IMR-90 (cell line): Measurements from ENCODE around the gene PRCD. TPM values are rescaled to one million over a fixed set of nuclear protein-coding genes. Genes with fewer than 3 reads are reported as not detected.

ENCODE experiments used
- ATAC-seq: fragments of 200-7000 bp; cut with Tn5 transposase; 2 replicates; pipeline ENCODE4 v1.9.1; 2020; ENCODE audit warnings: low read depth, mild to moderate bottlenecking, moderate library complexity
- BruUV-seq: library from RNA; stranded (reverse); fragments of 400-500 nt; replicated peaks from 2 replicates; lab custom pipeline; 2021; lab: Mats Ljungman, UMichigan
- CTCF ChIA-PET: fragments of 300-600 bp; formaldehyde crosslinking; extraction: SDS; loops from one replicate; lab custom pipeline; 2021; ENCODE audit warnings: antibody characterized with exemption; lab: Yijun Ruan, JAX
- POLR2A ChIA-PET: fragments of 300-600 bp; sonication (Branson Sonifier 250); formaldehyde crosslinking; loops from one replicate; lab custom pipeline; 2022; ENCODE audit warnings: antibody characterized with exemption; ENCODE audit not compliant: unreplicated experiment; lab: Charles Lee
- DNase-seq: peaks from one replicate; pipeline ENCODE4 v3.0.0; 2013
- H2AFZ ChIP-seq: replicated peaks from 2 replicates; pipeline ENCODE3; 2013; ENCODE audit warnings: low read length, mild to moderate bottlenecking; ENCODE audit not compliant: poor library complexity
- H2AK5ac ChIP-seq: 2 replicates; pipeline ENCODE4 v1.6.1; 2013; ENCODE audit warnings: low read depth, low read length, inconsistent platforms
- H2AK9ac ChIP-seq: replicated peaks from 2 replicates; pipeline ENCODE3; 2013; ENCODE audit warnings: mild to moderate bottlenecking, low read depth, low read length, moderate library complexity; ENCODE audit not compliant: poor library complexity
- H2BK120ac ChIP-seq: 2 replicates; pipeline ENCODE4 v1.6.1; 2013; ENCODE audit warnings: low read depth, low read length, inconsistent platforms
- H2BK15ac ChIP-seq: 3 replicates; pipeline ENCODE4 v1.6.1; 2013; ENCODE audit warnings: low read depth, low read length, inconsistent platforms
- H2BK20ac ChIP-seq: 2 replicates; pipeline ENCODE4 v1.6.1; 2013; ENCODE audit warnings: low read depth, mild to moderate bottlenecking, inconsistent platforms, low read length, moderate library complexity
- H2BK5ac ChIP-seq: 2 replicates; pipeline ENCODE4 v1.6.1; 2013; ENCODE audit warnings: mild to moderate bottlenecking, low read depth, low read length, inconsistent platforms; ENCODE audit not compliant: poor library complexity, severe bottlenecking
- H3K14ac ChIP-seq: replicated peaks from 2 replicates; pipeline ENCODE4 v1.6.1; 2013; ENCODE audit warnings: low read depth, low read length, inconsistent platforms
- H3K18ac ChIP-seq: 2 replicates; pipeline ENCODE4 v1.6.1; 2013; ENCODE audit warnings: low read depth, low read length, control low read depth
- H3K23ac ChIP-seq: 2 replicates; pipeline ENCODE4 v1.6.1; 2013; ENCODE audit warnings: low read depth, low read length, inconsistent platforms
- H3K27ac ChIP-seq: 2 replicates; pipeline ENCODE4 v1.5.1; 2013; ENCODE audit warnings: mild to moderate bottlenecking, control low read depth, low read length; ENCODE audit not compliant: insufficient read depth
- H3K27me3 ChIP-seq: 2 replicates; pipeline ENCODE4 v1.6.1; 2013; ENCODE audit warnings: low read length; ENCODE audit not compliant: control insufficient read depth, insufficient read depth
- H3K36me3 ChIP-seq: 2 replicates; pipeline ENCODE4 v1.6.1; 2013; ENCODE audit warnings: low read length, mixed read lengths; ENCODE audit not compliant: control insufficient read depth, insufficient read depth
- H3K4ac ChIP-seq: 2 replicates; pipeline ENCODE4 v1.6.1; 2013; ENCODE audit warnings: low read depth, low read length, inconsistent platforms
- H3K4me1 ChIP-seq: 2 replicates; pipeline ENCODE4 v1.6.1; 2013; ENCODE audit warnings: low read length, mixed read lengths; ENCODE audit not compliant: control insufficient read depth, insufficient read depth
- H3K4me2 ChIP-seq: 2 replicates; pipeline ENCODE4 v1.6.1; 2013; ENCODE audit warnings: low read depth, mild to moderate bottlenecking, control low read depth, low read length, moderate library complexity
- H3K4me3 ChIP-seq: 2 replicates; pipeline ENCODE4 v1.5.1; 2013; ENCODE audit warnings: low read depth, mild to moderate bottlenecking, control low read depth, low read length, moderate library complexity; ENCODE audit not compliant: insufficient read depth
- H3K56ac ChIP-seq: 2 replicates; pipeline ENCODE4 v1.6.1; 2013; ENCODE audit warnings: low read length, inconsistent platforms; ENCODE audit not compliant: insufficient read depth; ENCODE audit errors: extremely low read depth
- H3K79me1 ChIP-seq, 2 experiments: 2 replicates each; pipeline ENCODE4 v1.6.1; 2013; ENCODE audit warnings: low read length in 2 of 2, inconsistent platforms in 1 of 2, low read depth in 1 of 2
- H3K9ac ChIP-seq: 2 replicates; pipeline ENCODE4 v1.6.1; 2013; ENCODE audit warnings: low read depth, low read length, control low read depth
- H3K9me1 ChIP-seq: 2 replicates; pipeline ENCODE4 v1.6.1; 2013; ENCODE audit warnings: low read length, inconsistent platforms; ENCODE audit not compliant: insufficient read depth
- H3K9me3 ChIP-seq: 2 replicates; pipeline ENCODE4 v1.6.1; 2013; ENCODE audit warnings: low read length; ENCODE audit not compliant: control insufficient read depth, insufficient read depth
- H4K20me1 ChIP-seq: 2 replicates; pipeline ENCODE4 v1.6.1; 2013; ENCODE audit warnings: low read length, inconsistent platforms; ENCODE audit not compliant: insufficient read depth
- H4K5ac ChIP-seq: 2 replicates; pipeline ENCODE4 v1.6.1; 2013; ENCODE audit warnings: mild to moderate bottlenecking, low read depth, low read length, control low read depth
- H4K8ac ChIP-seq, 2 experiments: 2 replicates each; pipeline ENCODE4 v1.6.1; 2013; ENCODE audit warnings: low read depth in 2 of 2, low read length in 2 of 2, control low read depth in 1 of 2, inconsistent platforms in 1 of 2
- H4K91ac ChIP-seq: 2 replicates; pipeline ENCODE4 v1.6.1; 2013; ENCODE audit warnings: low read depth, low read length, inconsistent platforms; ENCODE audit not compliant: insufficient read depth
- CTCF ChIP-seq: conservative IDR thresholded peaks from 2 replicates; pipeline ENCODE4 v1.5.1; 2012; ENCODE audit warnings: mild to moderate bottlenecking, low read depth, low read length, improper control_type of control experiment
- RAD21 ChIP-seq: IDR thresholded peaks from 2 replicates; pipeline ENCODE4 v1.6.1; 2012; ENCODE audit warnings: low read length, improper control_type of control experiment
- SMC3 ChIP-seq: fragments of 150-350 bp; IDR thresholded peaks from 2 replicates; pipeline ENCODE4 v1.6.1; 2016; ENCODE audit warnings: low read depth, mild to moderate bottlenecking, antibody characterized with exemption, low read length, moderate library complexity
- WGBS, 2 experiments: methylation state at CpG; one replicate each; pipeline versions ENCODE4 v1.1.5 to v1.1.7; 2013; ENCODE audit warnings: missing lambda C conversion rate in 2 of 2; ENCODE audit not compliant: insufficient read length in 1 of 2; ENCODE audit errors: extremely low coverage in 2 of 2; 5-methylcytosine and 5-hydroxymethylcytosine counted together
- dilution Hi-C: fragments of 300-500 bp; cut with HindIII; formaldehyde crosslinking; loops from one replicate; pipeline ENCODE4 v1.14.3; 2018; ENCODE audit warnings: low sequenced_read_pairs; ENCODE audit not compliant: unreplicated experiment
- in situ Hi-C: fragments of 300-500 bp; cut with MboI; formaldehyde crosslinking; loops from 3 replicates; pipeline ENCODE4 v1.14.3; 2019; ENCODE audit warnings: low sequenced_read_pairs, inconsistent platforms, mixed read lengths
- intact Hi-C: fragments of 100-400 bp; cut with micrococcal nuclease; formaldehyde crosslinking; loops from 2 replicates; pipeline ENCODE4 v1.10.0; 2022
- polyA plus RNA-seq, 3 experiments: library from polyadenylated mRNA; depleted of rRNA; stranded (reverse); fragments of >200 nt; gene quantifications; 2 replicates each; pipeline ENCODE4 v1.2.3, GENCODE V29; 2012; ENCODE audit warnings: low replicate concordance in 1 of 3
- total RNA-seq: library from RNA; depleted of rRNA; stranded (reverse); fragments of >200 nt; gene quantifications from 2 replicates; pipeline ENCODE4 v1.2.3, GENCODE V29; 2012

PRCD gene
- total and polyA plus RNA-seq, 2 of the 4 experiments (the other 2 are of a cell fraction): 0.32 TPM; not detected in 1

GRCh38 chr17:76543482-76543825 is 3.6 kb downstream of the PRCD start:
- no peak overlapping the region for H3K9ac ChIP-seq
- TF ChIP-seq RAD21 (no peak), SMC3 (no peak), CTCF (no peak)
- no peak overlapping the region for H2BK5ac ChIP-seq
- H3K56ac ChIP-seq: no peak overlapping the region
- intact Hi-C loops (no loop called here), dilution Hi-C loops (no loop called here), in situ Hi-C loops (no loop called here)
- no peak overlapping the region; the same call in 1 of the 2 replicates for H3K4ac ChIP-seq
- no peak for DNase-seq
- no peak overlapping the region for H3K4me3 ChIP-seq
- ATAC-seq: no peak
- H4K91ac ChIP-seq: no peak overlapping the region
- peaks cover 22% of the 10 kb centered on the region for H3K9me1 ChIP-seq
- no peaks in the 10 kb centered on the region for H3K36me3 ChIP-seq
- H4K5ac ChIP-seq: no peak overlapping the region
- no peak overlapping the region for H4K8ac ChIP-seq
- no peak overlapping the region for H2BK120ac ChIP-seq
- ChIA-PET CTCF (interaction anchor here (2.4 kb wide), 1 partner anchor 20 kb away, joined by 12 read pairs; no protein-coding TSS in a partner anchor), POLR2A (interaction anchor here (1.1 kb wide), 1 partner anchor 13 kb away, joined by 3 read pairs; no protein-coding TSS in a partner anchor)
- H3K79me1 ChIP-seq: 0 out of 4 replicates have a peak, but pooled peaks cover 0 to 5% of the 10 kb centered on the region in 2 experiments
- peak overlapping the region; percentile 5; the same call in 1 of the 2 replicates for H2BK20ac ChIP-seq
- H2AK5ac ChIP-seq: no peak overlapping the region
- H2AFZ ChIP-seq: no peak overlapping the region
- H3K4me2 ChIP-seq: no peak overlapping the region
- no peak overlapping the region; the same call in 2 of the 3 replicates for H2BK15ac ChIP-seq
- H3K9me3 ChIP-seq: no peaks in the 10 kb centered on the region
- H3K4me1 ChIP-seq: peaks cover 22% of the 10 kb centered on the region
- H3K18ac ChIP-seq: no peak overlapping the region
- no peak overlapping the region for H3K14ac ChIP-seq
- no peak overlapping the region for H3K27ac ChIP-seq
- no peak overlapping the region for H2AK9ac ChIP-seq
- H4K20me1 ChIP-seq: peaks cover 6% of the 10 kb centered on the region; the same call in 1 of the 2 replicates
- WGBS, 2 experiments: 94% methylated on average over 4 of the region's 6 CpGs; no CpG with 5 or more reads in 1 of the 2 experiments
- no peaks in the 10 kb centered on the region; the same call in 1 of the 2 replicates for H3K27me3 ChIP-seq
- no peak overlapping the region for H3K23ac ChIP-seq
- BruUV-seq: no TSS peak
